Choroid plexus epithelial cell (primary cell): ENCODE data around the gene ALK.

Source experiments
- DNase-seq: peaks from one replicate; pipeline ENCODE4 v3.0.0-alpha.2; 2010; ENCODE audit warnings: low read depth
- H3K4me3 ChIP-seq: 2 replicates; pipeline ENCODE4 v1.5.1; 2011; ENCODE audit warnings: low read depth, mild to moderate bottlenecking, control low read depth, low read length, moderate library complexity
- TF ChIP-seq, protein P1 (sequence below): conservative IDR thresholded peaks from 2 replicates; pipeline ENCODE4 v1.5.1; 2011; ENCODE audit warnings: low read depth, mild to moderate bottlenecking, control low read depth, inconsistent platforms, low read length, moderate library complexity

The ALK gene

DNA sequence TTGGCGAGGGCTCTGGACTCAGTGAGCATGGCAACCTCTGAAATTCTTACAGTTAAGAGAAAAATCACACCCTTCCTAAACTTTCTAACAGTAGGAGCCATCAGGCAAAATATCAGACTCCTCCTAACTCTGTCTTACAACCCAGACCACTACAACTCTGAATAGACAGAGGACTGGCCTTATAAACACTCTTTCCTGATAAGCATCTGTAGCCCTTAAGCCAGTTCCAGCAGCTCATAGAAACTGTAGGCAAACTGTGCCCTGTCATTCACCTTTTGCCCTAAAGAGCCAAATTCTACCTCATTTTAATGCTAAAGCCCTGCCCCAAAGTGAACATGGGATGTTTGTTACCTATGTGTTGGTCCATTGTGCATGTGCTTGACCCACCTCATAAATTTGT is 304.8 kb downstream of the ALK start:
- no peak overlapping the region for H3K4me3 ChIP-seq
- TF ChIP-seq, protein P1, sequence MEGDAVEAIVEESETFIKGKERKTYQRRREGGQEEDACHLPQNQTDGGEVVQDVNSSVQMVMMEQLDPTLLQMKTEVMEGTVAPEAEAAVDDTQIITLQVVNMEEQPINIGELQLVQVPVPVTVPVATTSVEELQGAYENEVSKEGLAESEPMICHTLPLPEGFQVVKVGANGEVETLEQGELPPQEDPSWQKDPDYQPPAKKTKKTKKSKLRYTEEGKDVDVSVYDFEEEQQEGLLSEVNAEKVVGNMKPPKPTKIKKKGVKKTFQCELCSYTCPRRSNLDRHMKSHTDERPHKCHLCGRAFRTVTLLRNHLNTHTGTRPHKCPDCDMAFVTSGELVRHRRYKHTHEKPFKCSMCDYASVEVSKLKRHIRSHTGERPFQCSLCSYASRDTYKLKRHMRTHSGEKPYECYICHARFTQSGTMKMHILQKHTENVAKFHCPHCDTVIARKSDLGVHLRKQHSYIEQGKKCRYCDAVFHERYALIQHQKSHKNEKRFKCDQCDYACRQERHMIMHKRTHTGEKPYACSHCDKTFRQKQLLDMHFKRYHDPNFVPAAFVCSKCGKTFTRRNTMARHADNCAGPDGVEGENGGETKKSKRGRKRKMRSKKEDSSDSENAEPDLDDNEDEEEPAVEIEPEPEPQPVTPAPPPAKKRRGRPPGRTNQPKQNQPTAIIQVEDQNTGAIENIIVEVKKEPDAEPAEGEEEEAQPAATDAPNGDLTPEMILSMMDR = no peak
- no peak for DNase-seq

DNA sequence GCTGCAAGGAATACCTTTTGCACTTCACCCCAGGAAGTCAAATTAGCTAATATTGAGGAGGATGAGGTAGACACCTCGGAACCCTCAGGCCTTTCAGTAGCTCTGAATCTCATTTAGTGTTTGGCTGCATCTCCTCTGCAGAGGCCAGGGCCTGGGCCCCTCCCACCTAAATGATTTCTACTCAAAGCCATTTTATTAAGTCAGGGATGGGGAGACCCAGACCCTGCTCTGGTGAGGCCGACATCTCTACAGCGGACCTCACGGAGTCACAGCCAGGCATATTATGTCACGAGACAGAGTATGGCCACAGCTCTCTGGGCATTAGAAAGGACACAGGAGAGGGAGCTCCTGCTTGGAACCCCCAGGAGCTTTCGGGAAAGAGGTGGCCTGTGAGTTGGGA is 305.5 kb downstream of the ALK start:
- DNase-seq = no peak
- TF ChIP-seq, protein P1 = no peak
- H3K4me3 ChIP-seq = no peak overlapping the region

DNA sequence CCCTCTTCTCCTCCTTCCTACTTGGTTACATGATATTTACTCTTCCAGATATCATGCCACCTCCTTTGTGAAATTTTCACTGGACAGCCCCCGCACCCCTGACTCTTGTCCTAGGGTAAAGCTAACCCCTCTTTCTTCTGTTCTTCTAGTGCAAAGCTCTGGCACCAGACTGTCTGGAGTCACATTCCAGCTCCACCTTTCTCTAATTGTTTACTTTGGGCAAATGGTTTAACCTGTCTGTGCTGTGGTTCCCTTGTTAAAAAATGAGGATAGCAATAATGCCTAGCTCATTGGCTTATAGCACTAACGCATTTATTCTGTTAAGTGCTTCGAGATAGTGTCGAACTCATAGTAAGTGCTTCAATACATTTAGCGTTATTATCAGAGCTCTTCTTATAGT is 306.2 kb downstream of the ALK start:
- no peak overlapping the region for H3K4me3 ChIP-seq
- TF ChIP-seq, protein P1 = no peak
- no peak for DNase-seq

DNA sequence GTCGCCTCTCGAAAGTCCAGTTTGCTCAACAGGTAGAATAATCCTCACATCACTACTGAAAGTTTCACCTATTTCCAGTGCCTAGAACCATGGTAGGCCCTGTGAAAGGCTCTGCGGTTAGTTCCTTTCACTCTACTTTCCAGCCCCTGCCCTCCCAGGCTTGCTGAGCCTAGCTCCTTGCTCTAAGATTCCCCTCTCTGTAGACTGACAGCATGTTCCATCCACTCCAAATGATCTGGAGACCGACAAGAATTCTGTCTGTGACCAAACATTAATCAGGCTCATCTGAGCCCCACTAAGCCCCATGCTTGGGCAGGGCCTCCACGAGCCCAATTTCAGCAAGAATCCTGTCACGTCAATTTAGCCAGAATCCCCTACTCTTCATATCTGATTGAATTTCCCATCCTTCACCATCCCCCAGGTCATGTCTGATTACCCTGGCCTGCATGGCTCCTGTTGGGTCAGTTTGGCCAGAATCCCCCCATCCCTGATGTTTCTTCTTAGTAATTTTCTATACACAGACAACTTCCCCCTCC is 307.0 kb downstream of the ALK start:
- TF ChIP-seq, protein P1 = no peak
- no peak for DNase-seq
- no peak overlapping the region for H3K4me3 ChIP-seq

DNA sequence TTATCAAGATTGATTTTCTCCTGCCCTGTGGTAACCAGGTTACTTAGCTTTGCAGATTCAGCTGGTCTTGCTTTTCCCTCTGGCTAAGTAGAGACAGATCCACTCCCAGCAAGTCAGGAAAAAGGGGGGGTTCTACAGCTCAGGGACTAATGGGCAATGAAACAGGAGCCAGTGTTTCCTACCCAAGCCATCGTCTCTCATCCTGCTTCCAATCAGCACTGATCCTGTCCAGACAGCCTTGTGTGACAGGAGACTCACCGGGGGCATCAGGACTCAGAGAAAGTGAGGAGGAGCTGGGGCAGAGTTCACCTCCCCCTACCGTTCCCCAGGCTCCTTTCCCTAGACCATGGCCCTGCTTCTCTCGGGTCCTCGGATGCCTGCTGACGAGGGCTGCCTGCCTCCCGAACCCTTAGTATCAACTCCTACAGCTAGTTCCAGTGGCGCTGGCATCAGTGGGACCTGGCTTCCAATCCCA is 307.6 kb downstream of the ALK start:
- no peak overlapping the region for H3K4me3 ChIP-seq
- TF ChIP-seq, protein P1 = no peak
- DNase-seq = no peak

- TF ChIP-seq, protein P1 = no peak
- DNase-seq = no peak
- H3K4me3 ChIP-seq = no peak overlapping the region
These were observed 308.3 kb downstream of the ALK start for GRCh38 chr2:29613067-29613466.

GRCh38 chr2:29612568-29612967 is 308.8 kb downstream of the ALK start:
- no peak overlapping the region for H3K4me3 ChIP-seq
- TF ChIP-seq, protein P1 = no peak
- DNase-seq = no peak
